Measurements from ENCODE around the gene FILIP1L. TPM values are rescaled to one million over a fixed set of nuclear protein-coding genes. Genes with fewer than 3 reads are reported as not detected.

FILIP1L gene
- polyA plus RNA-seq, 1 donor (not counting 4 experiments of a cell fraction or from before 2014, with no cell fraction given), result 14.7 TPM

DNA sequence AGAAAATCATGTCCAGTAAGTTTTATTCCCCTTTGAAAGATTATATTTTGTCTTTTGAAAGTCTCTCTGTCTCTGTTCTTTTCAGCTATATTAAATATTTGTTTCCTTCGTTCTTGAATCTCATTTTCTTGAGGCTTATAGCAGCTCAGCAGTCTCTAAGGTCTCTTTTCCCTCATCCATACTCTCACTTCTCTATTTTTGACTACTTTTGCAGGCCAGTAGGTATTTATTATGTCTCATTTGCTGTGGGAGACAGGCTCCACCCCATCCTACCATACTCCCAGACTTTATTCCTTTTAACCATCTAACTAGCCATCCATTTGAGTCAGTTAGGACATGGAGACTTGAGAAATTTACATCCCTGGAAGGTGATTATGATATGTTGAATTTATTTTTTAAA, 71.0 kb downstream of the FILIP1L start:
- Histone ChIP-seq H3K9ac (ENCODE audit: control insufficient read depth, extremely low read depth, insufficient read depth, low read length) (peak overlapping the region; percentile 39), H2AFZ (ENCODE audit: control insufficient read depth, low read length) (no peak overlapping the region), H3K9me1 (ENCODE audit: control insufficient read depth, extremely low read depth, insufficient read depth, low read length) (no peaks in the 10 kb centered on the region), H3K9me3 (ENCODE audit: control insufficient read depth, low read depth, low read length) (no peaks in the 10 kb centered on the region), H3K4me3 (ENCODE audit: control insufficient read depth in 2 of 3, extremely low read depth in 1 of 3, insufficient read depth in 2 of 3, low read depth in 1 of 3, low read length in 3 of 3) (no peak overlapping the region), H3K27ac (ENCODE audit: control insufficient read depth, insufficient read depth, low read length) (peak overlapping the region; percentile 92), H3K79me2 (ENCODE audit: control insufficient read depth, insufficient read depth, low read length) (no peaks in the 10 kb centered on the region), H3K27me3 (ENCODE audit: control insufficient read depth, extremely low read depth, insufficient read depth, low read length) (no peaks in the 10 kb centered on the region), H4K20me1 (ENCODE audit: control insufficient read depth, extremely low read depth, insufficient read depth, low read length) (no peaks in the 10 kb centered on the region), H3K36me3 (ENCODE audit: control insufficient read depth in 2 of 2, extremely low read depth in 1 of 2, insufficient read depth in 2 of 2, low read length in 2 of 2) (no peaks in the 10 kb centered on the region), H3K4me1 (ENCODE audit: control insufficient read depth, extremely low read depth, insufficient read depth, low read length) (peaks cover 55% of the 10 kb centered on the region), H3K4me2 (ENCODE audit: control insufficient read depth, extremely low read depth, insufficient read depth, low read depth, low read length) (no peak overlapping the region)
- dilution Hi-C loops (cut with MboI; ENCODE audit: extremely low pct_ligation_motif_present, low sequenced_read_pairs), result no loop called here
- TF ChIP-seq EZH2 (IDR thresholded peaks at IDR 0.05; ENCODE audit: low read length), result no peak
- TF ChIP-seq, protein P1, sequence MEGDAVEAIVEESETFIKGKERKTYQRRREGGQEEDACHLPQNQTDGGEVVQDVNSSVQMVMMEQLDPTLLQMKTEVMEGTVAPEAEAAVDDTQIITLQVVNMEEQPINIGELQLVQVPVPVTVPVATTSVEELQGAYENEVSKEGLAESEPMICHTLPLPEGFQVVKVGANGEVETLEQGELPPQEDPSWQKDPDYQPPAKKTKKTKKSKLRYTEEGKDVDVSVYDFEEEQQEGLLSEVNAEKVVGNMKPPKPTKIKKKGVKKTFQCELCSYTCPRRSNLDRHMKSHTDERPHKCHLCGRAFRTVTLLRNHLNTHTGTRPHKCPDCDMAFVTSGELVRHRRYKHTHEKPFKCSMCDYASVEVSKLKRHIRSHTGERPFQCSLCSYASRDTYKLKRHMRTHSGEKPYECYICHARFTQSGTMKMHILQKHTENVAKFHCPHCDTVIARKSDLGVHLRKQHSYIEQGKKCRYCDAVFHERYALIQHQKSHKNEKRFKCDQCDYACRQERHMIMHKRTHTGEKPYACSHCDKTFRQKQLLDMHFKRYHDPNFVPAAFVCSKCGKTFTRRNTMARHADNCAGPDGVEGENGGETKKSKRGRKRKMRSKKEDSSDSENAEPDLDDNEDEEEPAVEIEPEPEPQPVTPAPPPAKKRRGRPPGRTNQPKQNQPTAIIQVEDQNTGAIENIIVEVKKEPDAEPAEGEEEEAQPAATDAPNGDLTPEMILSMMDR (optimal IDR thresholded peaks at IDR 0.05 in 1 of 3, IDR thresholded peaks at IDR 0.05 in 1 of 3, conservative IDR thresholded peaks at IDR 0.05 in 1 of 3; ENCODE audit: extremely low read depth in 1 of 3, insufficient read depth in 2 of 3, low read length in 3 of 3), result no peak
- no peak for DNase-seq (ENCODE audit: low read depth, low spot score)
- FAIRE-seq, result no peak

DNA sequence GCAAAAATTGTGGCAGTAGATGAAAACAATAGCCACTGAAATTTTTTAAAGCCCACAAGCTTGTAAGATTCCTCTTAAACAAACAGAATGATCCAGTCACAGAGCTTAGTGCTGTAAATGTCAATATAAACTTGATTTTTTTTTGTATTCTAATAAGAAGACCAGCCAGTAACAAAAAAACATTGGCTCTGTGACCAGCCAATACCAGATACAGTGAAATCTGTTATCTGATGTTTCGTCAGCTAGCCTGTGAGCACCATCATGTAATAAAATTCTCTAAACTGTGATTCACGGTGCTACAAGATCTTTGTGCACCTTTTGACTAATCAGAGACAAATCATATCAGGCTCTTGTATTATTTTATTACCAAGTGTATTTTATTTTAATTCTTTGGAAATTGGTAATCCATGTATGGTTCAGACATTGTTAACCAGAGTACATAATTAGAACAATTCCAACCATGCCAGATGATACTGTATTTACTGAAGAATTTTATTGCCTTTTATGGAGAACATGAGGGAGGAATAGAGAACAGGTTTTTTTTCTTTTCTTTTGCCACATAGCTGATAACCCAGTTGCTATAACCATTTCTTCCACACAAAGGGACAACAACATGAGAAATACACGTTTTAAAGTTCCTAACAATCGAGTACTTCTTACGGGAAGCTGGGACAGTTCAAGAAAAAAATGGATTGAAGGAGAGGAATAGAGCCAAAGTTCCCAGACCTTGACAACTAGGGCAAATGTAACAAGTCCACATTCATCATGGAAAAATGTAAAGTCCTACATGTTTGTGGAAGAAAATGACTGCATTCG, 71.9 kb downstream of the FILIP1L start:
- dilution Hi-C loops (cut with MboI; ENCODE audit: extremely low pct_ligation_motif_present, low sequenced_read_pairs), result no loop called here
- Histone ChIP-seq H3K4me2 (ENCODE audit: control insufficient read depth, extremely low read depth, insufficient read depth, low read depth, low read length) (peak overlapping the region; percentile 42), H3K4me3 (ENCODE audit: control insufficient read depth in 2 of 3, extremely low read depth in 1 of 3, insufficient read depth in 2 of 3, low read depth in 1 of 3, low read length in 3 of 3) (no peak overlapping the region), H3K9ac (ENCODE audit: control insufficient read depth, extremely low read depth, insufficient read depth, low read length) (peak overlapping the region; percentile 66), H3K36me3 (ENCODE audit: control insufficient read depth in 2 of 2, extremely low read depth in 1 of 2, insufficient read depth in 2 of 2, low read length in 2 of 2) (no peaks in the 10 kb centered on the region), H3K27ac (ENCODE audit: control insufficient read depth, insufficient read depth, low read length) (peak overlapping the region; percentile 92), H4K20me1 (ENCODE audit: control insufficient read depth, extremely low read depth, insufficient read depth, low read length) (no peaks in the 10 kb centered on the region), H3K4me1 (ENCODE audit: control insufficient read depth, extremely low read depth, insufficient read depth, low read length) (peaks cover 46% of the 10 kb centered on the region), H3K79me2 (ENCODE audit: control insufficient read depth, insufficient read depth, low read length) (no peaks in the 10 kb centered on the region), H2AFZ (ENCODE audit: control insufficient read depth, low read length) (no peak overlapping the region), H3K27me3 (ENCODE audit: control insufficient read depth, extremely low read depth, insufficient read depth, low read length) (no peaks in the 10 kb centered on the region), H3K9me3 (ENCODE audit: control insufficient read depth, low read depth, low read length) (no peaks in the 10 kb centered on the region), H3K9me1 (ENCODE audit: control insufficient read depth, extremely low read depth, insufficient read depth, low read length) (no peaks in the 10 kb centered on the region)
- no peak for DNase-seq (ENCODE audit: low read depth, low spot score)
- peak; percentile 89 for FAIRE-seq
- TF ChIP-seq, protein P1 (optimal IDR thresholded peaks at IDR 0.05 in 1 of 3, IDR thresholded peaks at IDR 0.05 in 1 of 3, conservative IDR thresholded peaks at IDR 0.05 in 1 of 3; ENCODE audit: extremely low read depth in 1 of 3, insufficient read depth in 2 of 3, low read length in 3 of 3), result no peak
- no peak for TF ChIP-seq EZH2 (IDR thresholded peaks at IDR 0.05; ENCODE audit: low read length)

Data from keratinocyte (primary cell).